Measurements from ENCODE around the gene C12orf76.

DNA sequence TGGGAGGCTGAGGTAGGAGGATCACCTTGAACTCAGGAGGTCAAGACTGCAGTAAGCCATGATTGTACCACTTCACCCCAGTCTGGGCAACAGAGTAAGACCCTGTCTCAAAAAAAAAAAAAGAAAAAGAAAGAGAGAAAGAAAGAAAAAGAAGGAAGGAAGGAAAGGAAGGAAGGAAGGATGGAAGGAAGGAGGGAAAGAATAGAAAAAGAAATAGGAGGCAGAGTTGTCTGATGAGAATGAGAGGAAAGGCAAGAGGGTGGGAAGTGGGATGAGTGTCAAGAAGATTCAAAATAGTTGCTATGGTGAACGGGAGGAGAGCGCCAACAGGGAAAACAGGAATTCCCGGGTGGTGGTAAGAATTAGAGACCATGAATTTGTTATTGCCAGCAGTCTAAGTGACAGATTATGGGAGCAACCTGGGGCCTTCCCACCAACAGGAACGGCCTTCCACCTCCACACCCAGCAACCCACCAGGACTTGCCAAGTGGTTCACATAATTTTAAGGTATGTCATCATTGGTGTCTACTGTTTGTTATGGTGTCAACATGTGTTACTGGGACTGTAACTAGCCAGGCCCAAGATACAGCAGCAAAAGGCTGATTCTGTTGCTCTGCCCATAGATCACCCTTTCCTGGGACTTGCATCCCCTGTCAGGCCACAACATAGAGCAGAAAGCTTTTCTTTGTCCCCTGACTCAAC, 36.1 kb upstream of the C12orf76 start:
- TF ChIP-seq ZNF777 (tag by site-specific recombination; IDR thresholded peaks at IDR 0.05; ENCODE audit: borderline replicate concordance) (no peak), ZNF830 (tag by site-specific recombination; IDR thresholded peaks at IDR 0.05; ENCODE audit: low read depth) (no peak), ZNF501 (tag by site-specific recombination; IDR thresholded peaks at IDR 0.05) (no peak), ZNF571 (tag by site-specific recombination; IDR thresholded peaks at IDR 0.05) (no peak), ZNF530 (tag by site-specific recombination; IDR thresholded peaks at IDR 0.05; ENCODE audit: low read depth) (no peak)
- TF ChIP-seq, protein P1, sequence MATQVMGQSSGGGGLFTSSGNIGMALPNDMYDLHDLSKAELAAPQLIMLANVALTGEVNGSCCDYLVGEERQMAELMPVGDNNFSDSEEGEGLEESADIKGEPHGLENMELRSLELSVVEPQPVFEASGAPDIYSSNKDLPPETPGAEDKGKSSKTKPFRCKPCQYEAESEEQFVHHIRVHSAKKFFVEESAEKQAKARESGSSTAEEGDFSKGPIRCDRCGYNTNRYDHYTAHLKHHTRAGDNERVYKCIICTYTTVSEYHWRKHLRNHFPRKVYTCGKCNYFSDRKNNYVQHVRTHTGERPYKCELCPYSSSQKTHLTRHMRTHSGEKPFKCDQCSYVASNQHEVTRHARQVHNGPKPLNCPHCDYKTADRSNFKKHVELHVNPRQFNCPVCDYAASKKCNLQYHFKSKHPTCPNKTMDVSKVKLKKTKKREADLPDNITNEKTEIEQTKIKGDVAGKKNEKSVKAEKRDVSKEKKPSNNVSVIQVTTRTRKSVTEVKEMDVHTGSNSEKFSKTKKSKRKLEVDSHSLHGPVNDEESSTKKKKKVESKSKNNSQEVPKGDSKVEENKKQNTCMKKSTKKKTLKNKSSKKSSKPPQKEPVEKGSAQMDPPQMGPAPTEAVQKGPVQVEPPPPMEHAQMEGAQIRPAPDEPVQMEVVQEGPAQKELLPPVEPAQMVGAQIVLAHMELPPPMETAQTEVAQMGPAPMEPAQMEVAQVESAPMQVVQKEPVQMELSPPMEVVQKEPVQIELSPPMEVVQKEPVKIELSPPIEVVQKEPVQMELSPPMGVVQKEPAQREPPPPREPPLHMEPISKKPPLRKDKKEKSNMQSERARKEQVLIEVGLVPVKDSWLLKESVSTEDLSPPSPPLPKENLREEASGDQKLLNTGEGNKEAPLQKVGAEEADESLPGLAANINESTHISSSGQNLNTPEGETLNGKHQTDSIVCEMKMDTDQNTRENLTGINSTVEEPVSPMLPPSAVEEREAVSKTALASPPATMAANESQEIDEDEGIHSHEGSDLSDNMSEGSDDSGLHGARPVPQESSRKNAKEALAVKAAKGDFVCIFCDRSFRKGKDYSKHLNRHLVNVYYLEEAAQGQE (tag by site-specific recombination; IDR thresholded peaks at IDR 0.05) = no peak
- TF ChIP-seq, protein P2, sequence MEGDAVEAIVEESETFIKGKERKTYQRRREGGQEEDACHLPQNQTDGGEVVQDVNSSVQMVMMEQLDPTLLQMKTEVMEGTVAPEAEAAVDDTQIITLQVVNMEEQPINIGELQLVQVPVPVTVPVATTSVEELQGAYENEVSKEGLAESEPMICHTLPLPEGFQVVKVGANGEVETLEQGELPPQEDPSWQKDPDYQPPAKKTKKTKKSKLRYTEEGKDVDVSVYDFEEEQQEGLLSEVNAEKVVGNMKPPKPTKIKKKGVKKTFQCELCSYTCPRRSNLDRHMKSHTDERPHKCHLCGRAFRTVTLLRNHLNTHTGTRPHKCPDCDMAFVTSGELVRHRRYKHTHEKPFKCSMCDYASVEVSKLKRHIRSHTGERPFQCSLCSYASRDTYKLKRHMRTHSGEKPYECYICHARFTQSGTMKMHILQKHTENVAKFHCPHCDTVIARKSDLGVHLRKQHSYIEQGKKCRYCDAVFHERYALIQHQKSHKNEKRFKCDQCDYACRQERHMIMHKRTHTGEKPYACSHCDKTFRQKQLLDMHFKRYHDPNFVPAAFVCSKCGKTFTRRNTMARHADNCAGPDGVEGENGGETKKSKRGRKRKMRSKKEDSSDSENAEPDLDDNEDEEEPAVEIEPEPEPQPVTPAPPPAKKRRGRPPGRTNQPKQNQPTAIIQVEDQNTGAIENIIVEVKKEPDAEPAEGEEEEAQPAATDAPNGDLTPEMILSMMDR (tag by site-specific recombination; IDR thresholded peaks at IDR 0.05) = no peak
